ACC112 (cell line): ENCODE measurements around the gene TIMM17A.

Source experiments
- H2AFZ ChIP-seq: fragments of 200-600 bp; sonication (generic); one replicate; pipeline ENCODE4 v1.6.0; 2017; ENCODE audit warnings: antibody characterized with exemption, low read length; ENCODE audit not compliant: unreplicated experiment
- H3K27ac ChIP-seq: fragments of 200-600 bp; sonication (generic); 2 replicates; pipeline ENCODE4 v1.5.1; 2014; ENCODE audit warnings: low read depth, mild to moderate bottlenecking, antibody characterized with exemption, low read length, moderate library complexity
- H3K27me3 ChIP-seq: fragments of 200-600 bp; sonication (generic); 2 replicates; pipeline ENCODE4 v1.6.1; 2014; ENCODE audit warnings: mild to moderate bottlenecking, antibody characterized with exemption, low read length, moderate library complexity, mixed read lengths; ENCODE audit not compliant: insufficient read depth
- H3K36me3 ChIP-seq: fragments of 200-600 bp; sonication (generic); 2 replicates; pipeline ENCODE4 v1.6.1; 2016; ENCODE audit warnings: mild to moderate bottlenecking, antibody characterized with exemption, low read length, moderate library complexity, mixed read lengths; ENCODE audit not compliant: insufficient read depth
- H3K4me1 ChIP-seq: fragments of 200-600 bp; sonication (generic); one replicate; pipeline ENCODE4 v1.6.1; 2016; ENCODE audit warnings: low read length, mixed read lengths; ENCODE audit not compliant: insufficient read depth, unreplicated experiment, control insufficient read depth
- H3K4me3 ChIP-seq: fragments of 200-600 bp; sonication (generic); 2 replicates; pipeline ENCODE4 v1.5.1; 2014; ENCODE audit warnings: mild to moderate bottlenecking, low read depth, low read length
- H3K79me2 ChIP-seq: fragments of 200-600 bp; sonication (generic); one replicate; pipeline ENCODE4 v1.6.0; 2016; ENCODE audit warnings: low read length; ENCODE audit not compliant: control insufficient read depth, unreplicated experiment, insufficient read depth

Gene TIMM17A

DNA sequence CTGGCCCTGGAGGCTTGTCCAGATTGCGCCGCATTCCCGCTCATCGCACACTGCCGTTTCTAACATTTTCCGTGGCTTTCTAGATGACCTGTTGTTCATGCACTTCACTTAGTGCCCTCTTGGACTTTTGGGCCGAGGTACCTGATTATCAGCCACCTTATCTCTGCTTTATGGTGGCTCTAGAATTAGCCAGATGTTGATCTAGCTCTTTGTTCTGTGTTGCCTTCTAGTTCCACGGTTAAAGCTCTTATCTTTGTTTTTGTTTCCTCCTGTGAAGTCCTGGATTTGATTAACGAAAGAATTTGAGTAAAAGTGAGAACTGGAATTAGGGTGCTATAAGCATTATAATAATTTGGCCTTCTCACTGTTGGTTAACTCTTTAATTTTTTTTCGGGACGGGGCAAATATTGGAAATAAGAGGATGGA lies 28.1 kb downstream of the TIMM17A start:
- no peaks in the 10 kb centered on the region for H3K27me3 ChIP-seq
- H3K36me3 ChIP-seq = no peaks in the 10 kb centered on the region
- peak overlapping the region; percentile 98 for H3K4me3 ChIP-seq
- H3K79me2 ChIP-seq = peaks cover 24% of the 10 kb centered on the region
- peak overlapping the region; percentile 99 for H2AFZ ChIP-seq
- peaks cover 10% of the 10 kb centered on the region for H3K4me1 ChIP-seq
- H3K27ac ChIP-seq = peak overlapping the region; percentile 41; the same call in 1 of the 2 replicates

DNA sequence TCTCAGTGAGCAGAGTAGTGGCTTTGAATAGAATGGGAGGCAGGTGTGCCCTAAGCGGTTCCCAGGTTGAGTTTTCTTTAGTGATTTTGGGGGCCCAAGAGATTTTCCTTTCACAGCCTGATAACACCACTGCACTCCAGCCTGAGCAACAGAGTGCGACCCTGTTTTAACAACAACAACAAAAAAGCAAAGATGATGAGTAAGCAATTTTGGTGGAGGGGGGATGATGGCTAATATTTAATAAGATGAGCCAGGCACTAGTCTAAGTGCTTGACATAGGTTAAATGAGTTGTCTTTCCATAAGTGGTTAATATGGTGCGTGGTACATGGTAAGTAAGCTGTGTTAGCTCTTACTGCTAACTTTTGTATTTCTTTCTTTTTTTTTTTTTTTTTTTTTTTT lies 29.1 kb downstream of the TIMM17A start:
- Histone ChIP-seq H3K27ac (no peak overlapping the region), H3K79me2 (peaks cover 24% of the 10 kb centered on the region), H3K27me3 (no peaks in the 10 kb centered on the region), H3K36me3 (peaks cover 6% of the 10 kb centered on the region; the same call in 1 of the 2 replicates), H3K4me1 (peaks cover 10% of the 10 kb centered on the region), H2AFZ (no peak overlapping the region), H3K4me3 (peak overlapping the region; percentile 98)

DNA sequence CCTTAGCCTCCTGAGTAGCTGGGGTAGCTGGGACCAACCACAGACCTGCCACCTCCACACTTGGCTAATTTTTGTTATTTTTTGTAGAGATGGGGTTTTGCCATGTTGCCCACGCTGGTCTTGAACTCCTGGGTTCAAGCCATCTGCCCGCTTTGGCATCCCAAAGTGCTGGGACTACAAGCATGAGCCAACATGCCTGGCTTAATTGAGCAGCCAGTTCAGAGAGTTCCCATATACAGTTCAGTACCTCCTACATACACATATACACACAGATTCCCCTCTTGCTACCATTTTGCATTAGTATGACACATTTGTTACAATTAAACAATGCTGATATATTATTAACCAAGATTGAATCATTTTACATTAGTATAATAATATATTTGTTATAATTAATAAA lies 30.1 kb downstream of the TIMM17A start:
- Histone ChIP-seq H3K4me1 (peaks cover 10% of the 10 kb centered on the region), H3K79me2 (peaks cover 24% of the 10 kb centered on the region), H3K27me3 (no peaks in the 10 kb centered on the region), H2AFZ (no peak overlapping the region), H3K36me3 (peaks cover 6% of the 10 kb centered on the region; the same call in 1 of the 2 replicates), H3K4me3 (no peak overlapping the region), H3K27ac (no peak overlapping the region)

DNA sequence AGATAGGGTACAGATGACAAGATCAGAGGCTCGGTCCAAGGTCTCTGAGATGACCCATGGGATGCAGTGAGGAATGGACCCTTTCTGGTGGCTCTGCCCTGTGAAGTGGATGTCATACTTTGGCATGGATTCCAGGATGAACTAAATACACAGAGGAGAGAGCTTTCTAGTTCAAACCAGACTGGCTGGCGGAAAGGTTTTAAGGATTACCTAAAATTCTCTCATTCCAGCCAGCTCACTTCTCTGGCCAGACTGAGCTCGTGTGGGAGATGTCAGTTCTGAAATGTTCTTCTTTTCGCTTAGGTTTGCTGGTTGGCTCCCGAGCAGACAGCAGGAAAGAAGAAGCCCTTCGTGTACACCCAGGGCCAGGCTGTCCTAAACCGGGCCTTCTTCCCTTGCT lies 33.3 kb downstream of the TIMM17A start:
- Histone ChIP-seq H3K27ac (no peak overlapping the region), H3K36me3 (peaks cover 12% of the 10 kb centered on the region; the same call in 1 of the 2 replicates)

GRCh38 chr1:201989354-201990128 lies 34.2 kb downstream of the TIMM17A start:
- H3K36me3 ChIP-seq = peaks cover 12% of the 10 kb centered on the region; the same call in 1 of the 2 replicates
- H3K4me3 ChIP-seq = no peak overlapping the region
- peaks cover 14% of the 10 kb centered on the region for H3K79me2 ChIP-seq
- no peak overlapping the region for H2AFZ ChIP-seq
- H3K27me3 ChIP-seq = no peaks in the 10 kb centered on the region
- H3K4me1 ChIP-seq = peaks cover 2% of the 10 kb centered on the region
- no peak overlapping the region for H3K27ac ChIP-seq

More for the DNA sequence above, 33.3 kb downstream of the TIMM17A start:
- Histone ChIP-seq H3K4me1 (peaks cover 10% of the 10 kb centered on the region), H3K4me3 (no peak overlapping the region), H3K79me2 (peaks cover 23% of the 10 kb centered on the region), H3K27me3 (no peaks in the 10 kb centered on the region), H2AFZ (no peak overlapping the region)

GRCh38 chr1:201990427-201990826 lies 35.1 kb downstream of the TIMM17A start:
- Histone ChIP-seq H3K36me3 (peaks cover 12% of the 10 kb centered on the region), H3K4me3 (no peak overlapping the region), H3K27ac (no peak overlapping the region), H3K27me3 (no peaks in the 10 kb centered on the region), H2AFZ (no peak overlapping the region), H3K79me2 (peaks cover 5% of the 10 kb centered on the region), H3K4me1 (no peaks in the 10 kb centered on the region)

DNA sequence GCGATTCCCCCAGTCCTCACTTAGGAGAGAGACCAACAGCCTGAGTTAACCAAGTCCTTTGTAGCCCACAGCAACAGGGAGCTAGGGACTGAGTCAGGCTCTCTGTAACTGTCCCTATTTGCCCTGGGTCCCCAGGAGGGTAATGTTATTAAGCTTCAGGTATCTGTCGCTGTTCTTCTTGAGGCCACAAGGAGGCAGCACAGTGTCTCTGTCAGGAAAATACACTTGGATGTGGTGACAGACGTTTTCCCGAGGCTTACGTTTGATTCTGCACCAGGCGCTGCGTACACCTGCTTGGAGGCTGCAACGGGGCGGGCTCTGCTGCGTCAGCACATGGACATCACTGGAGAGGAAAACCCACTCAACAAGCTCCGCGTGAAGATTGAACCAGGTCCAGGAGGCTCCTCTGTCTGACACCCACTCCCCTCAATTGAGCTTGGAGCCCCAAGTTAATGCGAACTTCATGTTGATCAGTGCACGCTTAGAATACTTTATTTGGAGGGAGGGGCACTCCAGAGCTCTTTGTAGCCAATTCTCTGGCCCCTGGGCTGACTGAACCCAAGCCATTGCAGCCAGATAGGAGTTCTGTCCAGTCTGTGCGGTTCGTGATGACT lies 44.4 kb downstream of the TIMM17A start:
- H3K36me3 ChIP-seq = peaks cover 10% of the 10 kb centered on the region
- H3K27me3 ChIP-seq = no peaks in the 10 kb centered on the region
- no peak overlapping the region for H3K27ac ChIP-seq
- no peaks in the 10 kb centered on the region for H3K79me2 ChIP-seq
- H2AFZ ChIP-seq = no peak overlapping the region
- H3K4me3 ChIP-seq = no peak overlapping the region
- H3K4me1 ChIP-seq = no peaks in the 10 kb centered on the region

- no peaks in the 10 kb centered on the region for H3K79me2 ChIP-seq
- no peaks in the 10 kb centered on the region for H3K4me1 ChIP-seq
- no peak overlapping the region for H3K4me3 ChIP-seq
- H2AFZ ChIP-seq = no peak overlapping the region
- no peaks in the 10 kb centered on the region for H3K27me3 ChIP-seq
- H3K36me3 ChIP-seq = peaks cover 10% of the 10 kb centered on the region; the same call in 1 of the 2 replicates
- H3K27ac ChIP-seq = no peak overlapping the region
Observed at GRCh38 chr1:202002507-202002906, 47.2 kb downstream of the TIMM17A start.

GRCh38 chr1:202004711-202005110 lies 49.4 kb downstream of the TIMM17A start:
- Histone ChIP-seq H3K27me3 (no peaks in the 10 kb centered on the region), H3K36me3 (peaks cover 10% of the 10 kb centered on the region; the same call in 1 of the 2 replicates), H3K79me2 (no peaks in the 10 kb centered on the region), H3K4me3 (no peak overlapping the region), H2AFZ (no peak overlapping the region), H3K27ac (no peak overlapping the region), H3K4me1 (no peaks in the 10 kb centered on the region)

DNA sequence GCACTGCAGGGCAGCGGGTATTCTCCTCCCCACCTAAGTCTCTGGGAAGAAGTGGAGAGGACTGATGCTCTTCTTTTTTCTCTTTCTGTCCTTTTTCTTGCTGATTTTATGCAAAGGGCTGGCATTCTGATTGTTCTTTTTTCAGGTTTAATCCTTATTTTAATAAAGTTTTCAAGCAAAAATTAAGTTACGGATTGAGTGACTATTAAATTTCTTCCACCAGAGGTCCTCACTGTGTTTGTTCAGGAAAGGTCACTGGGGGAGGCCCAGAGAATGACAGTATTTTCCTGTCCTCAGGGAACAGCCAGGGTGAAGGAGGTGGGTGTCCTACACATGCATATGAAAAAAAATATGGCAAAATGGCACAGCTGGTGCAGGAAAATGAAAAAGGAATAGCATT lies 50.7 kb downstream of the TIMM17A start:
- Histone ChIP-seq H2AFZ (no peak overlapping the region), H3K27me3 (no peaks in the 10 kb centered on the region), H3K36me3 (0 out of 2 replicates have a peak, but pooled peaks cover 6% of the 10 kb centered on the region), H3K4me3 (no peak overlapping the region), H3K27ac (no peak overlapping the region), H3K79me2 (no peaks in the 10 kb centered on the region), H3K4me1 (no peaks in the 10 kb centered on the region)

GRCh38 chr1:202007304-202007703 lies 52.0 kb downstream of the TIMM17A start:
- Histone ChIP-seq H3K4me3 (no peak overlapping the region), H2AFZ (no peak overlapping the region), H3K27me3 (no peaks in the 10 kb centered on the region), H3K79me2 (no peaks in the 10 kb centered on the region), H3K4me1 (no peaks in the 10 kb centered on the region), H3K27ac (no peak overlapping the region), H3K36me3 (0 out of 2 replicates have a peak, but pooled peaks cover 6% of the 10 kb centered on the region)
